Mucosa of stomach (tissue), 1 donor: ENCODE data around the gene GABPB1.

Experiments used
- H3K27me3 ChIP-seq: one replicate; pipeline ENCODE4 v1.7.0; 2013; ENCODE audit warnings: mild to moderate bottlenecking, low read length; ENCODE audit not compliant: control insufficient read depth, insufficient read depth
- H3K36me3 ChIP-seq: one replicate; pipeline ENCODE4 v1.7.0; 2013; ENCODE audit warnings: low read length; ENCODE audit not compliant: control insufficient read depth, insufficient read depth
- H3K4me1 ChIP-seq: one replicate; pipeline ENCODE4 v1.7.0; 2013; ENCODE audit warnings: mild to moderate bottlenecking, low read length; ENCODE audit not compliant: control insufficient read depth, insufficient read depth
- H3K4me3 ChIP-seq: one replicate; pipeline ENCODE4 v1.7.0; 2013; ENCODE audit warnings: low read length
- H3K9ac ChIP-seq: one replicate; pipeline ENCODE4 v1.7.0; 2013; ENCODE audit warnings: mild to moderate bottlenecking, low read length, moderate library complexity
- H3K9me3 ChIP-seq: one replicate; pipeline ENCODE4 v1.7.0; 2013; ENCODE audit warnings: mild to moderate bottlenecking, low read length, moderate library complexity; ENCODE audit not compliant: control insufficient read depth
- donor health status: Pancreatic carcinoma.

Gene GABPB1

DNA sequence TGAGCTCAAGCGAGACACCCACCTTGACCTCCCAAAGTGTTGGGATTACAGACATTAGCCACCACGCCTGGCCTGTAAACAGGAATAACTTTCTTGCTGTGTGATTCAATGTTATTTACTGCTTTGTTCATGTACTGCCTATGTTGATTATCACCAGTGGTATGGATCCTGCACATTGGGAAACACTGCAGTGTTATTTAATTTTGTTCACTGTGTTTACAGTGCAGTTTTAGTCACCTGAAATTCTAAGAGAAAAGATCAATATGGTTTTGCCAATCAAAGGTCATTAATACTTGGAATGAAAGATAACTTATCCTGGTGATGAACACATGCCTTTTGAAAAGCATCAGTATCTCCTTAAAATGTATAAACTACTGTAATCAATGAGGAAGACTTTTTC, 8.6 kb upstream of the GABPB1 start:
- no peak overlapping the region for H3K9ac ChIP-seq
- H3K4me3 ChIP-seq, result no peak overlapping the region
- no peaks in the 10 kb centered on the region for H3K27me3 ChIP-seq
- no peaks in the 10 kb centered on the region for H3K4me1 ChIP-seq
- H3K9me3 ChIP-seq, result no peaks in the 10 kb centered on the region
- H3K36me3 ChIP-seq, result no peaks in the 10 kb centered on the region

- Histone ChIP-seq H3K4me3 (no peak overlapping the region), H3K36me3 (no peaks in the 10 kb centered on the region), H3K27me3 (no peaks in the 10 kb centered on the region), H3K9me3 (no peaks in the 10 kb centered on the region), H3K9ac (no peak overlapping the region), H3K4me1 (no peaks in the 10 kb centered on the region)
These were observed 6.8 kb upstream of the GABPB1 start for GRCh38 chr15:50361756-50362155.

GRCh38 chr15:50358845-50359244, 3.8 kb upstream of the GABPB1 start:
- Histone ChIP-seq H3K4me3 (no peak overlapping the region), H3K9me3 (no peaks in the 10 kb centered on the region), H3K36me3 (no peaks in the 10 kb centered on the region), H3K9ac (no peak overlapping the region), H3K27me3 (no peaks in the 10 kb centered on the region), H3K4me1 (peaks cover 4% of the 10 kb centered on the region)

GRCh38 chr15:50355980-50356379, 982 bp upstream of the GABPB1 start:
- peaks cover 20% of the 10 kb centered on the region for H3K4me1 ChIP-seq
- peak overlapping the region; percentile 93 for H3K4me3 ChIP-seq
- H3K36me3 ChIP-seq, result no peaks in the 10 kb centered on the region
- peak overlapping the region; percentile 90 for H3K9ac ChIP-seq
- H3K9me3 ChIP-seq, result no peaks in the 10 kb centered on the region
- H3K27me3 ChIP-seq, result no peaks in the 10 kb centered on the region

DNA sequence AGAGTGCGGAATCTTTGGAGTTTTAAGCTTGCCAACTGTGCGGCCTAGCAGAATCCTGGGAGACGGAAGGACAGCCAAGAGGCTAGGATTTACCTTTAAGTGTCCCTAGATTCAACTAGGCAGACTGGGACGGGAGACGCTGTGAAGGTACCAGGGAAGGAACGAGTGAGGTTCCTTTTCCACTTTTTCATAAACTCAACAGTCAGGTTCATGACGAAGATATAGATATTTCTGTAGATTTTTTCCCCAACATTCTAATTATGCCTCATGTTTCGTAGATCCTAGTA, 564 bp upstream of the GABPB1 start:
- Histone ChIP-seq H3K4me1 (peaks cover 24% of the 10 kb centered on the region), H3K4me3 (peak overlapping the region; percentile 93), H3K9me3 (no peaks in the 10 kb centered on the region), H3K27me3 (no peaks in the 10 kb centered on the region), H3K36me3 (no peaks in the 10 kb centered on the region), H3K9ac (peak overlapping the region; percentile 90)

DNA sequence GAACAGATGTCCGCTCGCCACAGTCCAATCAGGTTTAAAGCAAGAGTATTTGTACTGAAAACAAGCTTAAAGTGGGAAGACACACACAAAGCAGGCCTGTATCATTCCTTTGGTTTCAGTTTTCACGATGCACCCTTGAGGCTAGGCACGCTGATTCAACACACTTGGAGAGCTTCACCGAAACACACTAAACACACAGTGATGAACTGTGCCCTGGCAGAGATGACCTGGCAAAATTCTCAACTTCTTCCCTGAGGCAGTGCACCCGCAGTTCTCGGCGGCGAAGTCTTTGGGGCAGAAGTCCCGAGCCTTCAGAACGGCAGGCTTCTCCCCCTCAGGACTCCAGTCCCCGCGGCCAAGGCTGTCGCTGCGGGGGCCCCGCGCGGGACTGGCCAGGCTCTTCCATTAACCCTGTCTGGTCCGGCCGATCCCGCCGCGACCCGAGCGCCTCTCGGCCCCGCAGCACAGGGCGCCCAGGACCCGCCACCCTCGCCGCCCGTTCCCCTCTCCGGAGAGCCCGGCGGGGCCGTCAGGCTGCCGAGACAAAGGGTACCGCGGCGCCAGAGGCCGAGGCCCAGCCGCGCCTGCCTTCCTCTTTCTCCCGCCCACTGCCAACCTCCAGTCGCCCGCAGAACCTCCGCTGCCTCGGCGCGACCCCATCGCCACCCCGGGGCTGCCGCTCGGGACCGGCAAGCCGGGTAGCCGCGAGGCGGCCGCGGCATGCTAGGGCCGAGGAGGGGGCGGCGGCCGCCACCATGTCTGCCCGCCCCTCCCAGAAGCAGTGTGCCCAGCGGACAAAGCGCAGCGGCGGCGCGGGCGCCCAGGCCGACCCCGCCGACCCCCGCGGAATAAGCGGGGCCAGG, 792 bp downstream of the GABPB1 start:
- Histone ChIP-seq H3K27me3 (no peaks in the 10 kb centered on the region), H3K4me3 (peak overlapping the region; percentile 93), H3K36me3 (no peaks in the 10 kb centered on the region), H3K9me3 (no peaks in the 10 kb centered on the region), H3K4me1 (peaks cover 24% of the 10 kb centered on the region), H3K9ac (peak overlapping the region; percentile 90)

DNA sequence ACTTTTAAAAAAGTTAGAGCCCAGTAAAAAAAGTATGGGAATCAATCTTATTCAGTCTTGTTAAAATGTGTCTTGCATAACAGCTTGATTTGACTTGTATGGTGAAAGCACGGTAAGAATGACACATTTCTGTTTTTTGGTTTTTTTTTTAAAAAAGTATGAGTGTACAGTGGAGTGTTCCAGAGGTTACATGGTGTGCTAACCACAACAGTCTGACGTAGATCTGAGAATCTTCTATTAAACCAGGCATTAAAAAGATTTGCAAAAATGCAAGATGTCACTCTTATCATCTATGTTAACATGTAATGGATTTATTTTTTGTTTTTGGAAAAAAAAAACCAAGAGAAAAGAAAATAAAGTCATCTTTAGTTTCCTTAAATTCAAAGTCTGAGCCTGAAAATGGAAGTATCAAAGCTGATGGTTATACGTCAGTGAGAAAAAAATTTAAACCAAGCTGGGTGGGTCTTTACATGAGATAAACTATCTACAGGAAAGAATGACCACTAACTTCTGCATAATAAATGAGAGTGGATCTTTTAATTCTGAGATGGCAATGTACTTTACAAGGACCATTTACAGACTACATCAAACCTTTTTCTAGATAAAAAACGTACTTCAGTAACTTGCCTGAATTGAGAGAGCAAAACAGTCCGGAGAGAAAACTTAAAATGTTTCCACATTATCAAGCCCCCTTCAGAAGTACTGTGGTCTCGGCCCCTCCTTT, 1.6 kb downstream of the GABPB1 start:
- Histone ChIP-seq H3K9ac (peak overlapping the region; percentile 90), H3K27me3 (no peaks in the 10 kb centered on the region), H3K4me1 (peaks cover 24% of the 10 kb centered on the region), H3K36me3 (no peaks in the 10 kb centered on the region), H3K4me3 (peak overlapping the region; percentile 93), H3K9me3 (no peaks in the 10 kb centered on the region)

DNA sequence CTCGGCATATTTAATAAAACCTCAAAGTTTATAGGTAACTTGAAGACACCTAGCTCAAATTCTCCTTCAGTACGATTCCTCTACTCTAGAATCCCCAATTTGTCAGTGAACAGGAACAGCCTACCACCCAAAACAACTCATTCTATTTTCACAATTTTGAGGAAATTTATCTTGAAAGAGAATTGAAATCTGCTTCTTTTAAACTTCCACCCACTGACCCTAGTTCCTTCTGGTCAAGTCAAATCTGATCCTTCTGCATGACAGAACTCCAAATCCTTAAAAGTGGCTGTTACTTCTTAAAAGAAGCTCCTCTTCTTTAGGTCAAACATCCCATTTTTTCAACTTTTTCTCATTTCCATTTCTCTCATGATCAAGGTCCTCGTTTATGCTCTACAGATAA, 4.4 kb downstream of the GABPB1 start:
- H3K9me3 ChIP-seq, result no peaks in the 10 kb centered on the region
- H3K4me3 ChIP-seq, result no peak overlapping the region
- peaks cover 21% of the 10 kb centered on the region for H3K4me1 ChIP-seq
- peak overlapping the region; percentile 20 for H3K9ac ChIP-seq
- no peaks in the 10 kb centered on the region for H3K36me3 ChIP-seq
- H3K27me3 ChIP-seq, result no peaks in the 10 kb centered on the region

- H3K9ac ChIP-seq, result no peak overlapping the region
- H3K36me3 ChIP-seq, result no peaks in the 10 kb centered on the region
- H3K27me3 ChIP-seq, result no peaks in the 10 kb centered on the region
- no peak overlapping the region for H3K4me3 ChIP-seq
- no peaks in the 10 kb centered on the region for H3K9me3 ChIP-seq
- H3K4me1 ChIP-seq, result no peaks in the 10 kb centered on the region
These were observed 9.7 kb downstream of the GABPB1 start for GRCh38 chr15:50345298-50345697.

- H3K9me3 ChIP-seq, result no peaks in the 10 kb centered on the region
- no peak overlapping the region for H3K9ac ChIP-seq
- H3K4me1 ChIP-seq, result no peaks in the 10 kb centered on the region
- H3K27me3 ChIP-seq, result no peaks in the 10 kb centered on the region
- H3K36me3 ChIP-seq, result no peaks in the 10 kb centered on the region
- no peak overlapping the region for H3K4me3 ChIP-seq
These were observed 11.0 kb downstream of the GABPB1 start for GRCh38 chr15:50344006-50344464.

GRCh38 chr15:50341616-50342136, 13.3 kb downstream of the GABPB1 start:
- H3K36me3 ChIP-seq, result no peaks in the 10 kb centered on the region
- no peaks in the 10 kb centered on the region for H3K9me3 ChIP-seq
- H3K4me3 ChIP-seq, result no peak overlapping the region
- no peak overlapping the region for H3K9ac ChIP-seq
- H3K27me3 ChIP-seq, result no peaks in the 10 kb centered on the region
- H3K4me1 ChIP-seq, result no peaks in the 10 kb centered on the region

GRCh38 chr15:50340416-50340815, 14.6 kb downstream of the GABPB1 start:
- H3K27me3 ChIP-seq, result no peaks in the 10 kb centered on the region
- no peaks in the 10 kb centered on the region for H3K36me3 ChIP-seq
- no peaks in the 10 kb centered on the region for H3K9me3 ChIP-seq
- no peak overlapping the region for H3K9ac ChIP-seq
- no peak overlapping the region for H3K4me3 ChIP-seq
- H3K4me1 ChIP-seq, result no peaks in the 10 kb centered on the region
